SK-N-MC (cell line): Measurements from ENCODE around the gene ACVR2A.
A peak's percentile ranks its signal among the peaks of the same experiment; 100 is the strongest.

Experiments used
- DNase-seq: peaks from one replicate; pipeline ENCODE4 v3.0.0-alpha.2; 2011; ENCODE audit warnings: low read depth, low spot score
- H3K27ac ChIP-seq: fragments of 200-600 bp; sonication (generic); 2 replicates; pipeline ENCODE4 v1.5.1; 2016; ENCODE audit warnings: mixed run types
- H3K36me3 ChIP-seq: fragments of 200-600 bp; sonication (generic); 2 replicates; pipeline ENCODE4 v1.6.1; 2017; ENCODE audit warnings: antibody characterized with exemption, low read length, mixed read lengths; ENCODE audit not compliant: insufficient read depth
- H3K4me3 ChIP-seq: fragments of 200-600 bp; sonication (generic); 2 replicates; pipeline ENCODE4 v1.5.1; 2016
- H3K9ac ChIP-seq: fragments of 200-600 bp; sonication (generic); 2 replicates; pipeline ENCODE4 v1.8.0; 2017; ENCODE audit warnings: mixed run types, mixed read lengths; ENCODE audit not compliant: insufficient read length
- H3K9me3 ChIP-seq: fragments of 200-600 bp; sonication (generic); 2 replicates; pipeline ENCODE4 v1.6.1; 2017; ENCODE audit warnings: low read depth, mild to moderate bottlenecking, antibody characterized with exemption, low read length, moderate library complexity, mixed read lengths
- EZH2 ChIP-seq: fragments of 200-600 bp; sonication (generic); IDR thresholded peaks from one replicate; pipeline ENCODE4 v1.6.1; 2017; ENCODE audit warnings: antibody characterized with exemption
- FOXP2 ChIP-seq: optimal IDR thresholded peaks from 2 replicates; pipeline ENCODE3; 2011; ENCODE audit warnings: mild to moderate bottlenecking, moderate library complexity; ENCODE audit not compliant: insufficient read depth; ENCODE audit errors: extremely low read length, control extremely low read depth
- POLR2AphosphoS5 ChIP-seq: IDR thresholded peaks from 2 replicates; pipeline ENCODE4 v1.6.1; 2012; ENCODE audit warnings: mild to moderate bottlenecking, low read depth, low read length, borderline replicate concordance

The ACVR2A gene

DNA sequence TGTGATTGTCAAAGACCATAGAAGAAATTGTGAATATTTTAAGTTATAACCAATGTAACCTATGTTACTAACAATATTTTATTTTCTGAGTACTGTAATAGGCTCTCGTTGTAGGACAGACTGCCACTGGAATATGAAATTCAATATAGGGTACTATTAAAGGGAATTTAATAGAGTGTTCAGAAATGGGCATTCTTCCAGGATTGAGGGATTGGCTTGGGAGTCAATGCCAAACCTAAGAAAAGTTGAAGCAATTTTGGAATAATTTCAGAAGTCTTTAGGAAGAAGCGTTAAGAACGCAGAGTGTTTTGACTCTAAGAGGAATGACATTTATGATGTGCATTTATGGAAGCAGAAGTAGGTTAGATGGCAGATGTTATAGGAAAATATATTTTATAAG, 79.0 kb downstream of the ACVR2A start:
- no peak for DNase-seq
- Histone ChIP-seq H3K36me3 (peaks cover 13% of the 10 kb centered on the region), H3K4me3 (no peak overlapping the region; the same call in 1 of the 2 replicates), H3K27ac (peak overlapping the region; percentile 76), H3K9ac (no peak overlapping the region), H3K9me3 (no peaks in the 10 kb centered on the region)
- TF ChIP-seq FOXP2 = no peak
- no peak for TF ChIP-seq EZH2
- TF ChIP-seq POLR2AphosphoS5 = no peak

DNA sequence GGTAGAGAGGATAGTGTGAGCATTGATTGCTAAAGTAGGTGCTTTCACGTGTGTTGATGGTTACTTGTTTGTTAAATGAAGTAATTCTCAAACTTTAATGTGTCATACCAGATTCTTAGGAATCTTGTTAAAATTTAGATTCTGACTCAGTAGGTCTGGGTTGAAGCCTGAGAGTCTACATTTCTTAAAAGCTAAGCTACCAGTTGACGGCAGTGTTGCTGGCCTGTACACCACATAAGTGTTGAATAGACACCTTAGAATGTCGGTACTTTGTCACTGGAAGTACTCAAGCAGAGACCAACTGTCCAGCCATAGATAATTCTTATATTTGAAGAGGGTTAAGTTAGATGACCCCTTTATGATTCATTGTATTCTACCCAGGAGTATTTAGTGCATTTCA, 79.8 kb downstream of the ACVR2A start:
- DNase-seq = no peak
- peak overlapping the region; percentile 76 for H3K27ac ChIP-seq

DNA sequence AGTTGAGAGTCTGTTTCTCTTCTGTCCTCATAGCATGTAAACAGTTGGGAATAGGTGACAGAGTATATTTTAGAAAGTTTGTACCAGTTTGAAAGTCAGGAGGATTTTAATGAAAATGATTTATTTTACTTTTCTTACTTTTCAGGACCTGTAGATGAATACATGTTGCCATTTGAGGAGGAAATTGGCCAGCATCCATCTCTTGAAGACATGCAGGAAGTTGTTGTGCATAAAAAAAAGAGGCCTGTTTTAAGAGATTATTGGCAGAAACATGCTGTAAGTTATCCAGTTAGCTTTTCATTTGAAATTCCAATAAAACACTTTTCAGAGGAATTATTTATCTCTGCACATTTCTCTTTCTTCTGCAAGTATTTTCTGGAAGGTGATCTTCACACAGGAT, 81.1 kb downstream of the ACVR2A start:
- Histone ChIP-seq H3K27ac (peak overlapping the region; percentile 81), H3K36me3 (peaks cover 23% of the 10 kb centered on the region), H3K9ac (no peak overlapping the region), H3K9me3 (no peaks in the 10 kb centered on the region), H3K4me3 (peak overlapping the region; percentile 9; the same call in 1 of the 2 replicates)
- TF ChIP-seq EZH2 = no peak
- no peak for TF ChIP-seq FOXP2
- no peak for TF ChIP-seq POLR2AphosphoS5
- peak; percentile 50 for DNase-seq

More for the DNA sequence above, 79.8 kb downstream of the ACVR2A start:
- TF ChIP-seq FOXP2 (no peak), EZH2 (no peak), POLR2AphosphoS5 (no peak)
- Histone ChIP-seq H3K36me3 (peaks cover 15% of the 10 kb centered on the region), H3K4me3 (no peak overlapping the region), H3K9me3 (no peaks in the 10 kb centered on the region), H3K9ac (no peak overlapping the region)

DNA sequence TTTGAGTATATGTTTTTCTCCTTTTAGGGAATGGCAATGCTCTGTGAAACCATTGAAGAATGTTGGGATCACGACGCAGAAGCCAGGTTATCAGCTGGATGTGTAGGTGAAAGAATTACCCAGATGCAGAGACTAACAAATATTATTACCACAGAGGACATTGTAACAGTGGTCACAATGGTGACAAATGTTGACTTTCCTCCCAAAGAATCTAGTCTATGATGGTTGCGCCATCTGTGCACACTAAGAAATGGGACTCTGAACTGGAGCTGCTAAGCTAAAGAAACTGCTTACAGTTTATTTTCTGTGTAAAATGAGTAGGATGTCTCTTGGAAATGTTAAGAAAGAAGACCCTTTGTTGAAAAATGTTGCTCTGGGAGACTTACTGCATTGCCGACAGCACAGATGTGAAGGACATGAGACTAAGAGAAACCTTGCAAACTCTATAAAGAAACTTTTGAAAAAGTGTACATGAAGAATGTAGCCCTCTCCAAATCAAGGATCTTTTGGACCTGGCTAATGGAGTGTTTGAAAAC, 82.3 kb downstream of the ACVR2A start:
- H3K9ac ChIP-seq = no peak overlapping the region
- DNase-seq = no peak
- no peaks in the 10 kb centered on the region for H3K9me3 ChIP-seq
- TF ChIP-seq POLR2AphosphoS5 (0 out of 2 replicates have a peak, but pooled peaks have one; percentile 13), EZH2 (no peak), FOXP2 (no peak)
- H3K36me3 ChIP-seq = peaks cover 23% of the 10 kb centered on the region
- no peak overlapping the region for H3K27ac ChIP-seq
- H3K4me3 ChIP-seq = no peak overlapping the region

DNA sequence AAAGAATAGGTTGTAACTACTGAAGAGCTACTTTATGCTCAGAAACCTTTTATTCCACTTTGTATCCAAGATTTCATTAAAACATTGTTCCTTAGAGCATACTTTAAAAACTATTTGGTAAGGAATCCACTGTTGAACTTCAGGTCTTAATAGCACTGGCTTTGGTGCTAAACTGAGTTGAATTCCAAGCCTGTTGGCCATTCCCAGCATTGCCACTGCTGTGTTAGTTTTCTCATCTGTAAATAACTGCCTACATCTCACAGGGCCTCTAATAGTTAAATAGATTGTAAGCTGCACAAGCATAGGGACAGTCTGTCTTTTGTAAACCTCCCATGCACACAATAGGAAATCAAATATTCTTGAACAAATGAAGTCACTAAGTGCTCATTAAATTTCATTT, 89.1 kb downstream of the ACVR2A start:
- DNase-seq = no peak
- H3K9ac ChIP-seq = no peak overlapping the region
- no peaks in the 10 kb centered on the region; the same call in 1 of the 2 replicates for H3K9me3 ChIP-seq
- H3K4me3 ChIP-seq = no peak overlapping the region
- no peak overlapping the region for H3K27ac ChIP-seq
- TF ChIP-seq FOXP2 (no peak), POLR2AphosphoS5 (no peak)
- peaks cover 53% of the 10 kb centered on the region for H3K36me3 ChIP-seq

DNA sequence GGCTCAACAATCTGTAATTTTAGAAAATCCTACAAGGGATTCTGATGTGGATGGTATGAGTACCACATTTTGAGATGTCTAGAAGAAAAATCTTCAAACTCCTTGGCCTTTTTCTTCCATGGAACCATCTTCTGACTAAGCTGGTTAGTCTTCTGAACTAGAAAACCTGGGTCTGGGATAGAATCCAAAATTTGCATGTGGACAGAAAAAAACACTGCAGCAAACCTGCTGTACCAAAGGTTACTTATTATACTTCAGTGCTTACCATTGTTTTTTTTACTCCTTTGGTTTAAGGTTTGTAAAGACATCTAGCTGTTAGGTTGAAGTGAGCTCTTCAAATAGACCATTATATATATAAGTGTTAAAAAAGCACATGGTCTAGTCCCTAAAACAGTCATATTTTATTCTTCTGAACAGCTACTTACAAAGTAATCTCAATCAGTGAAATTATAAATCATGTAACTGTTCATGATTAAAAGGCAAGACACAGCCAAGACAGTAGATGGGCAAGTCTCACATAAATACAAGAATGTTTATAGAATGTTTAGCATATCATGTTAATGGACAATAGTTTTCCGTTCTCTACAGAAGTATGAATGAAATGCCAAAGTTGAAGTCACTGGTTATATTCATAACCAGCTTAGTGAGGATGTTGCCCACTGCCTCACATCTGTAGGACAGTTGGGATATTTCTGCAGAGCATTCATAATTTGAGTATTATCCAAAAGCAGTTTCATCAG, 90.2 kb downstream of the ACVR2A start:
- TF ChIP-seq POLR2AphosphoS5 (no peak), EZH2 (no peak), FOXP2 (no peak)
- Histone ChIP-seq H3K4me3 (no peak overlapping the region), H3K36me3 (peaks cover 47% of the 10 kb centered on the region), H3K9ac (no peak overlapping the region), H3K9me3 (no peaks in the 10 kb centered on the region; the same call in 1 of the 2 replicates), H3K27ac (no peak overlapping the region)
- DNase-seq = no peak

DNA sequence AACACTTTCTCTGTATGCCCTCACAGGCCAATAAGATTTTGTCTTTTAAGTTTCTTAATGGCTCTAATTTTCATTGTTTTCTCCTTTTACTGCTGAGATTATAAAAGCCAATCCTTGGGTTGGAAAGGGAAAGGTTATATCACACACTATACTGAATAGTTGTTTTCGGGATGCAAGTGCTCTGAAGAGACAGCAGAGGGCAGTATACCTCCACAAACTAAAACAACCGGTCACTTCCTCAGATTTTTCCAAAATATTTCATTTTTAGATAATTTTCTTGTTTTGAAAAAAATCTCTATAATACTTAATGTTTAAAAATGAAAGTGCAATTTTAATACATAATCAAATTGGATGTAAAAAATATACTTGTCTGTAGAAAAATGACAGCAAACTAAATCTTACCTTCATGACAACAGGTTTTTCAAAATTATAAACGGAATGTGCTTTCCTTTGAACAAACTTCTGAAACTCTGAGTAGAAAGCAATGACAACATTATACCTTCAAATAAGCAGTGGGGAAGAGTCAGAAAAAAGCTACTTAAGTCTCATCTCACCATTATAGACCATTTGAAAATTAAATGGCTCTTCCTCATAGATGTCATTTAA, 93.0 kb downstream of the ACVR2A start:
- no peaks in the 10 kb centered on the region for H3K9me3 ChIP-seq
- H3K4me3 ChIP-seq = no peak overlapping the region
- no peak overlapping the region for H3K27ac ChIP-seq
- DNase-seq = no peak
- no peak overlapping the region for H3K9ac ChIP-seq
- TF ChIP-seq POLR2AphosphoS5 = no peak
- no peak for TF ChIP-seq FOXP2
- TF ChIP-seq EZH2 = no peak
- peaks cover 40% of the 10 kb centered on the region for H3K36me3 ChIP-seq

DNA sequence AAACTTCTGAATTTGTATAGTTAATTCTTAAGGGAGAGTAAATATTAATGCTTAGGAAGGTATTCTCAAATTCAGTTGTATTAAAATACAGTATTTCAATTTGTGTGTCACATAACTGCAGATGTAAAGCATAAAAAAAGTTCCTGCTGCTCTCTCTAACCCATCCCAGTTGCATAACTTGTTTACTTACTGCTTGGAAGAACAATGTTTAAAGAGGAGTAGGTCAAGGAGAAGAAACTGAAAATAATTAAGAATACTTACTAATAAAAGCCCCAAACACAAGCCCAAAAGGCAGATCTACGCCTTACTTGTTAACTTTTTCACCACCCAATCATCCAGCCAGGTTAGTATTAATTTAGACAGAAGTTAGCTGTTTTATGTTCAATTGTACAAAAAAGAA, 94.5 kb downstream of the ACVR2A start:
- TF ChIP-seq EZH2 (no peak), POLR2AphosphoS5 (no peak)
- no peak for DNase-seq
- H3K36me3 ChIP-seq = peaks cover 34% of the 10 kb centered on the region
- H3K4me3 ChIP-seq = no peak overlapping the region
- no peak overlapping the region for H3K9ac ChIP-seq
- no peaks in the 10 kb centered on the region for H3K9me3 ChIP-seq
- H3K27ac ChIP-seq = no peak overlapping the region
